NCI-H187 (cell line): ENCODE data around the gene SIN3B.
"Not testable (repeated sequence)": the region's sequence is repeated elsewhere in the genome, so short reads cannot be mapped to it uniquely, and the experiment has no call there.

Experiments used
- DNase-seq, 2 experiments: peaks; one replicate each; lab custom pipeline; 2025; lab: John Stamatoyannopoulos, UW

The SIN3B gene

DNA sequence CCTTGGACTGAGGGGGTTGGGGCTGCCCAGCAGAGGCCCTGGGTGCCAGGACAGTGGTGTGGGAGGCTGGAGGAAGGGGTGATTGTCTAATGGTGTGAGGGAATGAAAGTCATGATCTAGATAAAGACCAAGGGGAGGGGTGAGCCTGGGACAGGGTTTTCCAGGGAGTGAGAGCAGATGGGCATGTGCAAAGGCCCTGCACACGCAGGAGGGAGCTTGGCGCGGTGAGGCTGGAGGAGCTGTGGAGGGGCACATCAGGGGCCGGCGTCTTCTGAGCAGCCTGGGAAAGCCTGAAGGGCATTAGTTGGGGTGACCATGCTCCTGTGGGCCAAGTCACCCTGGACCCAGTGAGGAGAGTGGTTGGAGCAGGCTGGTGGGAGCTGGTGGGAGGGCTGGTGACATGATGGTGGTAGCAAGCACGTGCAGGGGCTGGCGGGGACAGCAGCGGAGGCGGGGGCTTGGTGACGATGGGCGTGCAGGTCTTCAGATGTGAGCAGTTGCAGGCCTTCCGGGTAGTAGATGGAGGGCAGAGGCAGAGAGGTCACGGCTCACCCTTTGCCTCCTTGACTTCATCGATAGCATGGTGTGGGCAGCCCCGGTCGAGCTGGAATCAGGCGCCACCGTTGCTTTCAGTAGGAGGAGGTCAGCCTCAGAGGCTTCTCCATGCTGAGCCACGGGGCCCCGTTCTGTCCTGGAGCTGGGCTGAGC is 39.4 kb downstream of the SIN3B start:
- no peak for DNase-seq

GRCh38 chr19:16869331-16869972 is 40.3 kb downstream of the SIN3B start:
- DNase-seq, result no peak

- DNase-seq, result no peak
Observed at GRCh38 chr19:16871871-16872270, 42.7 kb downstream of the SIN3B start.

DNA sequence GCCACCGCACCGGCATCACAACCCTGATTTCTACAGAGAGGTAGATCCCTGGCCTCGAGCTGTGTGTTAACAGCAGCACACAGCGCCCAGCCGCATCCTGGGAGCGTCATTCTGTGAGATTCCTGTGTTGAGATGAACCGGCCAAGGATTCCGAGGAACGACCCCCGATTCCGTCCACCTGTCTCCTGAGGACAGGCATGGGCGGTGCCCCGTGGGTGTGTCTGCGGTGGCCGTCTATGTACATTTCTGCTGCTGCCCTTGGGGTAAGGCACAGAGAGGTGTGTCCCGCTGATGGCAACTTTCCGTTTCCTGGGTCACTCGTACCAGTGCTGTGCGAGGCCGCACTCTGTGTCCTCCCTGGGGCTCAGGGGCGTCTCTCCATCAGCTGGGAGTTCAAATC is 43.5 kb downstream of the SIN3B start:
- DNase-seq, result no peak

DNA sequence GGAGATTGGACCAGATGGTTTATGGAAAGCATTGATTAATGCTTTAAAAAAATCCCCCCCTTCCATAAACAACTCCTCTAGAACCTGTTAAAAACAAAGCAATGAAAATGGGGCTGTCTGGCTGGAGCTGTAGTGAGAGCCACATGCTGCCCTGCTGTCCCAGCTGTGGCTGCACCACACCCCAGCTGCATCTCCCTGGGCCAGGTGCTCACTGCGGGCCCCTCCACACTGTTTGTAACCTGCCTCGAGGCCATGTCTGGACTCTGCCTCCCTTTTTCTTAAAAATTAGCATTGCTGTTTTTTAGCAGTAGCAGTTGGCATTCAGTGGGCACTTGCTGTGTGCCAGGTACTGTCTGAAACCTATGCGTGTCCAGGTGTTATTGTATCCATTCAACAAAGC is 44.4 kb downstream of the SIN3B start:
- DNase-seq, result no peak

DNA sequence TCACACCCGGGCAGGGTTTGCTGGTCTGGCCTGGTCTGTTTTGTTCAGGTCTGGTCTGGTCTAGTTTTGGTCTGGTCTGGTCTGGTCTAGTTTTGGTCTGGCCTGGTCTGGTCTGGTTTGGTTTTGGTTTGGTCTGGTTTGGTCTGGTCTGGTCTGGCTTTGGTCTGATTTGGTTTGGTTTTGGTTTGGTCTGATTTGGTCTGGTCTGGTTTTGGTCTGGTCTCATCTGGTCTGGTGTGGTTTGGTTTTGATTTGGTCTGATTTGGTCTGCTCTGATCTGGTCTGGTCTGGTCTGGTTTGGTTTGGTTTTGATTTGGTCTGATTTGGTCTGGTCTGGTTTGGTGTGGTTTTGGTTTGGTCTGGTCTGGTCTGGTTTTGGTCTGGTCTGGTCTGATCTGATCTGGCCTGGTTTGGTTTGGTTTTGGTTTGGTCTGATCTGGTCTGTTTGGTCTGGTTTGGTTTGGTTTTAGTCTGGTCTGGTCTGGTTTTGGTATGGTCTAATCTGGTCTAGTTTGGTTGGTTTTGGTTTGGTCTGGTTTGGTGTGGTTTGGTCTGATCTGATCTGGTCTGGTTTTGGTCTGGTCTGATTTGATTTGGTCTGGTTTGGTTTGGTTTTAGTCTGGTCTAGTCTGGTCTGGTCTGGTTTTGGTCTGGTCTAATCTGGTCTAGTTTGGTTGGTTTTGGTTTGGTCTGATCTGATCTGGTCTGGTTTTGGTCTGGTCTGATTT is 45.2 kb downstream of the SIN3B start:
- no peak for DNase-seq

DNA sequence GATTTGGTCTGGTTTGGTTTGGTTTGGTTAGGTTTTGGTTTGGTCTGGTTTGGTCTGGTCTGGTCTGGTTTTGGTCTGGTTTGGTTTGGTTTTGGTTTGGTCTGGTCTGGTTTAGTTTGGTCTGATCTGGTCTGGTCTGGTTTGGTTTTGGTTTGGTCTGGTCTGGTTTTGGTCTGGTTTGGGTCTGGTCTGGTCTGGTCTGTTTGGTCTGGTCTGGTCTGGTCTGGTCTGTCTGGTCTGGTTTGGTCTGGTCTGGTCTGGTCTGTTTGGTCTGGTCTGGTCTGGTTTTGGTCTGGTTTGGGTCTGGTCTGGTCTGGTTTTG is 45.7 kb downstream of the SIN3B start:
- DNase-seq, result not testable (repeated sequence)

DNA sequence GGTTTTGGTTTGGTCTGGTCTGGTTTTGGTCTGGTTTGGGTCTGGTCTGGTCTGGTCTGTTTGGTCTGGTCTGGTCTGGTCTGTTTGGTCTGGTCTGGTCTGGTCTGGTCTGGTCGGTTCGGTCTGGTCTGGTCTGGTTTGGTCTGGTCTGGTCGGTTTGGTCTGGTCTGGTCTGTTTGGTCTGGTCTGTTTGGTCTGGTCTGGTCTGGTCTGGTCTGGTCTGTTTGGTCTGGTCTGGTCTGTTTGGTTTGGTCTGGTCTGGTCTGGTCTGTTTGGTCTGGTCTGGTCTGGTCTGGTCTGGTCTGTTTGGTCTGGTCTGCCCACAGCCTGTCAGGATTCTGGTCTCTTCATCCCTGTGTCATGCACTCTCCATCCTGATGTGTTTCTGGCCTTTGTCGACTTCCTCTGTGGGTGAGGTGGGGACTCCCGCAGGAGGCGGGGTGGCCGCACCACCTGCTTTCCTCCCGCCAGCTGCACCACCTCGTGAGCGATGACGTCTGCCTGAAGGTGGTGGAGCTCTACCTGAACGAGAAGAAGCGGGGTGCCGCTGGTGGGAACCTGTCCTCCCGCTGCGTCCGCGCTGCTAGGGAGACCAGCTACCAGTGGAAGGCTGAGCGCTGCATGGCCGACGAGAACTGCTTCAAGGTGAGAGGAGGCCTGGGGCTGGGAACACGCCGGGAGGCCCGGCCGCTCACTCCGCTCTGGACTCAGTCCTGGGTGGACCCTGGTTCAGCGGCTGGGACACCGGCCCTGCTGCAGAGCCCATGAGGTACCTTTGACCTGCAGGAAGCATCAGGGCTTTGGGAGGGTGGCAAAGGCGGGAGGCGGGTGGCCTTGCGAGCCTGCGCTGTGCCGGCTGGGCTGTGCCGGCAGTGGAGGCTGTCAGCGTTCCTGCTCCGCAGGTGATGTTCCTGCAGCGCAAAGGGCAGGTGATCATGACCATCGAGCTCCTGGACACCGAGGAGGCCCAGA is 46.7 kb downstream of the SIN3B start:
- no peak for DNase-seq

GRCh38 chr19:16876904-16877361 is 47.7 kb downstream of the SIN3B start:
- no peak for DNase-seq

- DNase-seq, result no peak
Observed at GRCh38 chr19:16877581-16877980, 48.4 kb downstream of the SIN3B start.

DNA sequence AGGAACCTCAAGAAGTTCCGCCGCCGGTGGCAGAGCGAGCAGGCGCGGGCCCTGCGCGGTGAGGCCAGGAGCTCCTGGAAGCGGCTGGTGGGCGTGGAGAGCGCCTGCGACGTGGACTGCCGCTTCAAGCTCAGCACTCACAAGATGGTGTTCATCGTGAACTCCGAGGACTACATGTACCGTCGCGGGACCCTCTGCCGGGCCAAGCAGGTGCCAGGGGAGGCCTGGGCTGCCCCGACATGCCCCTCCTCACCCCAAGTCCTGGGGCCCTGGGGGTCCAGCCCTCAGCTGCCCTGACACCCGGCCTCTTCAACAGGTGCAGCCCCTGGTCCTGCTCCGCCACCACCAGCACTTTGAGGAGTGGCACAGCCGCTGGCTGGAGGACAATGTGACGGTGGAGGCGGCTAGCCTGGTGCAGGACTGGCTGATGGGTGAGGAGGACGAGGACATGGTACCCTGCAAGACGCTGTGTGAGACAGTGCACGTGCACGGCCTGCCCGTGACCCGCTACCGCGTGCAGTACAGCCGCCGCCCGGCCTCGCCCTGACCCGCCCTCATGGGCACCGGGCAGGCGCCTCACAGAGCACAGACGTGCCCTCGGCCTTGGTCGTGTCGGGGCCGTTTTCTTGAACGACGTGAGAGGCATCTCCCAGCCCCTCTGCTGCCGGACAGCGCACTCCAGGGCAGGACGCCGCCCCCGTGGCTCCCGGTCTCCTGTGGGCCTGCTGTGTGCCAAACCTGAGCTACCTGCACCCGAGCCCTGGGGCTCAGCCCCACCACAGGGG is 49.2 kb downstream of the SIN3B start:
- no peak for DNase-seq

DNA sequence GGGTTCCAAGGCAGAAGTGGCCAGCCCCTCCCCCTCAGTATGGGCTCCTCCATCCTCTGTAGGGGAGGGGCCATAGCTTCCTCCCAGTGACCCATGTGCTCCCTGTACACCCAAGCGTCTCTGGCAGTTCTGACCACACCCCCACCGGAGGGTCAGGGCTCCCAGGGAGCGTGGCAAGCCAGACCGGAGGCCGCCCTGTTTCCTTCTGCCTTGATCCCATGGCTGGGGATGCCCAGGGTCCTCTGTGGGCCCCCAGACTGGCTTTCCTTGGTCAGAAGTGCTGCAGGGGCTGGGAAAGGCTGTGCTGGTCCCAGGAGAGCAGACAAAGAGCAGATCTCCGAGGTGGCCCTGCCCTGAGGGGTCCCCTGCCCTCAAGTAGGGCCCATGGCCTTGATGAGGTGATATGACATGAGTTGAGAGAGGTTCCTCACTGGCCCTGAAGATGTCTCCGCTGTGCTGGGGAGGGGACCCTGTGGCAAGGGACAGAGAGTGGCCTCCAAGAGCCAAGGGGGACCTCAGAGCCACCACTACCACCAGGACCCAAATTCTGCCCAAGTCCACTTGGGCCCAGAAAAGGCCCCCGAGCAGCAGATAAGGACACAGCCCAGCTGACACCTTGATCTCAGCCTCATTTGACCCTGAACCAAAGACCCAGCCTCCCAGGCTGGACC is 51.8 kb downstream of the SIN3B start:
- DNase-seq, result no peak

DNA sequence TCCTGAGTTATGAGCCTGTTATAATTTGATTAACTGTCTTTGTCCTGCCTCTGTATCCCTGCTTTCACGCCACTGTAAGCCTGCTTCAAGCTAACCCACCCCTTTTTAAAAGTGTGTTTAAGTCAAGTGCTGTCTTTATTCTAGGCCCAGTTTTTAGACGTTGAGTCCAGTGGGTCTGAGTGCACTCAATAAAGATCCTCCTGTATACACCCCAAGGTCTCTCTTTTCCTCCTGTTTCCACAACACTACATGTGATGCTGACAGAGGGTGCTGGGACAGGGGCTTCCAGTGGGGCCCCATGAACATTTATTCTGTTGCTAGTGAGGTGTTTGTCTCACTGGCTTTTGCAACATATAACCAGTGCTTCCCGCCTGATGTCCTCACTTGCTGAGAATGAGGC is 52.9 kb downstream of the SIN3B start:
- no peak for DNase-seq

DNA sequence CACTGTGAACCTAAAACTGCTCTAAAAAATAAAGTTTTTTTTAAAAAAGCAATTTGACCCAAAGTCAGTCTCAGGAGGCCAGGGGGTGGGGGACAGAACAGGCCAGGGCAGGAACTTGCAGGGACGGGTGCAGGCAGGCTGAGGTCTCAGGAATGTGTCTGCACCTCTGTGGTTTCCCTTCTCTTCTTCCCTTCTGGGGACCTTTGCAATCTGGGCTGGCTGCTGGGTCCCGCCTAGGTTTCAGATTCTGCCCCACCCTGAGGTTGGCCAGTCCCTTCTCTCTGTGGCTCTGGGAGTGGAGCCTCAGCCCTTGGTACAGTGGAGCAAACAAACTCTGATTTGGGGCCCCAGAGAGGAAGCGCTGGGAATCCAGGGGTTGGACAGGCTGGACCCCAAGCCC is 54.3 kb downstream of the SIN3B start:
- DNase-seq, result no peak

DNA sequence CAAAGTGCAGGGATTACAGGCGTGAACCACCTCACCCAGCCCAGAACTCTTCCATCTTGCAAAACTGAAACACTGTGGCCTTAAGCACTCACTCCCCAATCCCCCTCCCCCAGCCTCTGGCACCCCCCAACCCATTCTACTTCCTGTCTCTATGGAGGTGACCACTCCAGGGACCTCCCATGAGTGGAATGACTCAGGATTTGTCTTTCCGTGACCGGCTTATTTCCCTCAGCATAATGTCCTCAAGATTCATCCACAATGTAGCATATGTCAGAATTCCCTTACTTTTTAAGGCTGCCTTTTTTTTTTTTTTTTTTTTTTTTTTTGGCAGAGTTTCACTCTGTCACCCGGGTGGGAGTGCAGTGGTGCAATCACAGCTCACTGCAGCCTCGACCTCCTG is 56.0 kb downstream of the SIN3B start:
- DNase-seq, result no peak

- DNase-seq, result no peak
Observed at GRCh38 chr19:16886305-16886880, 57.2 kb downstream of the SIN3B start.

GRCh38 chr19:16887353-16888265 is 58.4 kb downstream of the SIN3B start:
- DNase-seq, result no peak

GRCh38 chr19:16888629-16889365 is 59.6 kb downstream of the SIN3B start, which contains the start of gene F2RL3:
Gene F2RL3, plus strand, starts transcription at chr19:16888999. Its CDS starts 191 bp downstream, at chr19:16889190.
- DNase-seq, result no peak
